Prostate gland (tissue), 2 donors: ENCODE results near the gene IGDCC3.

Source experiments
- POLR2A ChIP-seq: fragments of 450-650 bp; IDR thresholded peaks from one replicate; pipeline ENCODE4 v1.6.1; 2016; ENCODE audit warnings: antibody characterized with exemption, mild to moderate bottlenecking
- POLR2AphosphoS5 ChIP-seq: sonication (generic); formaldehyde crosslinking; IDR thresholded peaks from one replicate; pipeline ENCODE4 v1.6.1; 2017; ENCODE audit warnings: antibody characterized with exemption
- TF ChIP-seq, protein P1 (sequence below), 4 experiments: fragments of 200-600 bp in 2 of 4; fragments of 450-650 bp in 2 of 4; sonication (generic) in 2 of 4; IDR thresholded peaks; 1 replicate in 3 of 4; 2 replicates in 1 of 4; pipeline ENCODE4 v1.5.1; 2016 to 2019; ENCODE audit warnings: antibody characterized with exemption in 4 of 4, mild to moderate bottlenecking in 2 of 4, moderate library complexity in 2 of 4

DNA sequence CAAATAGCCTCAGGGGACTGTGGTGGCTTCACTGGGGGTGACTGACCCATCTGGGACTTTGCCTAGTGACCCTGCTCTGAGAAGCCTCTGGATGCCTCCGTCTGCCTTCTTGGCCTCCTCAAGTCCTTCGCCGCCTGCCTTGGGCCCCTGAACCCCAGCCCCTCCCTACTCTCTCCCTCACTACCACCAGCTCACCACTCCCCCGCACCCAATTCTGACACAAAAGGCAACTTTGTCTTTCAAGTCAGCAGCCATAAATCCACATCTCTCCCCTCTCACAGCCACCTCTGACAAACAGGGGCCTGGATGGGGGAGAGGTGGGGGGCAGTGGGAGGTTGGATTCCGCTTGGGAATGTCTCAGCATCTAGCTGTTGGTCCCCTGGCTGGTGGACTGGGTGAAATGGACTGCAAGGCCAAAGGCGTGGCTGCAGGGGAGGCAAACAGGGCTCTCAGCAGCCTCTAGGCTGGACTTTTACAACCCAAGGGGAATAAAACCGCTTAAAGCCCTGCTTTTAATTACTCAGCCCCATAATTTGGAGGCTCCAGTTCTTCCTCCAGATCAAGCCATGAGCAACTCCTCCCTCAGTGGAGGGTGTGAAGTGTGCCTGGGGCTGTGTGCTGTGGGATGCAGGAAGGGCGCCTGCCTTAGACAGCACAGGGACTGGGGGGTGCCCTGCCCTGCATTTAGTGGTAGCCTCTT lies 33.4 kb downstream of the IGDCC3 start:
- TF ChIP-seq POLR2A (no peak), POLR2AphosphoS5 (no peak)
- TF ChIP-seq, protein P1, sequence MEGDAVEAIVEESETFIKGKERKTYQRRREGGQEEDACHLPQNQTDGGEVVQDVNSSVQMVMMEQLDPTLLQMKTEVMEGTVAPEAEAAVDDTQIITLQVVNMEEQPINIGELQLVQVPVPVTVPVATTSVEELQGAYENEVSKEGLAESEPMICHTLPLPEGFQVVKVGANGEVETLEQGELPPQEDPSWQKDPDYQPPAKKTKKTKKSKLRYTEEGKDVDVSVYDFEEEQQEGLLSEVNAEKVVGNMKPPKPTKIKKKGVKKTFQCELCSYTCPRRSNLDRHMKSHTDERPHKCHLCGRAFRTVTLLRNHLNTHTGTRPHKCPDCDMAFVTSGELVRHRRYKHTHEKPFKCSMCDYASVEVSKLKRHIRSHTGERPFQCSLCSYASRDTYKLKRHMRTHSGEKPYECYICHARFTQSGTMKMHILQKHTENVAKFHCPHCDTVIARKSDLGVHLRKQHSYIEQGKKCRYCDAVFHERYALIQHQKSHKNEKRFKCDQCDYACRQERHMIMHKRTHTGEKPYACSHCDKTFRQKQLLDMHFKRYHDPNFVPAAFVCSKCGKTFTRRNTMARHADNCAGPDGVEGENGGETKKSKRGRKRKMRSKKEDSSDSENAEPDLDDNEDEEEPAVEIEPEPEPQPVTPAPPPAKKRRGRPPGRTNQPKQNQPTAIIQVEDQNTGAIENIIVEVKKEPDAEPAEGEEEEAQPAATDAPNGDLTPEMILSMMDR (IDR thresholded peaks at IDR 0.05), result no peak
